Stimulated activated CD8-positive, alpha-beta memory T cell treated with anti-CD3 and anti-CD28 coated beads, Interleukin-2, amount 100 ng/mL, for 48 hours (primary cell): ENCODE measurements around the gene JCHAIN.
"Not testable (repeated sequence)": the region's sequence is repeated elsewhere in the genome, so short reads cannot be mapped to it uniquely, and the experiment has no call there.

Experiments used
- DNase-seq, 2 donors: peaks; one replicate each; pipeline ENCODE4 v3.0.0-alpha.2; 2020; ENCODE audit warnings: low read depth in 2 of 2

The JCHAIN gene

GRCh38 chr4:70666369-70666768, at the start of gene JCHAIN:
Gene JCHAIN, minus strand, starts transcription at chr4:70666508. Its CDS starts 18 bp downstream, at chr4:70666490.
- no peak for DNase-seq

- no peak for DNase-seq
Measured at GRCh38 chr4:70715097-70715496, 48.8 kb upstream of the JCHAIN start.

GRCh38 chr4:70714079-70714887, 48.0 kb upstream of the JCHAIN start:
- no peak for DNase-seq

- no peak for DNase-seq
Measured at GRCh38 chr4:70713453-70714078, 47.3 kb upstream of the JCHAIN start.

- DNase-seq = no peak
Measured at GRCh38 chr4:70712604-70713452, 46.5 kb upstream of the JCHAIN start.

GRCh38 chr4:70712150-70712549, 45.8 kb upstream of the JCHAIN start:
- no peak for DNase-seq

- no peak for DNase-seq
Measured at GRCh38 chr4:70711599-70711998, 45.3 kb upstream of the JCHAIN start.

- DNase-seq = no peak
Measured at GRCh38 chr4:70709611-70710205, 43.4 kb upstream of the JCHAIN start.

GRCh38 chr4:70706516-70706915, 40.2 kb upstream of the JCHAIN start:
- no peak for DNase-seq

GRCh38 chr4:70706044-70706461, 39.7 kb upstream of the JCHAIN start:
- no peak for DNase-seq

- DNase-seq = peak; percentile 60 to 63
Measured at GRCh38 chr4:70705183-70706043, 39.1 kb upstream of the JCHAIN start.

- no peak for DNase-seq
Measured at GRCh38 chr4:70704931-70705182, 38.5 kb upstream of the JCHAIN start.

GRCh38 chr4:70704215-70704930, 38.1 kb upstream of the JCHAIN start:
- DNase-seq = peak; percentile 31 to 47

GRCh38 chr4:70703619-70704214, 37.4 kb upstream of the JCHAIN start:
- no peak for DNase-seq

- not testable (repeated sequence) for DNase-seq
Measured at GRCh38 chr4:70702592-70702991, 36.3 kb upstream of the JCHAIN start.

- DNase-seq = no peak
Measured at GRCh38 chr4:70701271-70701670, 35.0 kb upstream of the JCHAIN start.

- no peak for DNase-seq
Measured at GRCh38 chr4:70700712-70701111, 34.4 kb upstream of the JCHAIN start.

GRCh38 chr4:70698435-70698834, 32.1 kb upstream of the JCHAIN start:
- DNase-seq = not testable (repeated sequence)

- not testable (repeated sequence) for DNase-seq
Measured at GRCh38 chr4:70694633-70695032, 28.3 kb upstream of the JCHAIN start.

- DNase-seq = no peak
Measured at GRCh38 chr4:70691661-70692060, 25.4 kb upstream of the JCHAIN start.
